ENCODE measurements around the gene GSPT1. TPM values are rescaled to one million over a fixed set of nuclear protein-coding genes. Genes with fewer than 3 reads are reported as not detected.
A peak's percentile ranks its signal among the peaks of the same experiment; 100 is the strongest.

GSPT1 gene
- total RNA-seq, 1 experiment from 2014 or later = 199 TPM

GRCh38 chr16:11892761-11893160 is 23.0 kb downstream of the GSPT1 start:
- no peak for DNase-seq (ENCODE audit: unreplicated experiment)
- intact Hi-C loops (cut with micrococcal nuclease) = no loop called here
- ChIA-PET CTCF (interaction anchor here (0.6 to 2.8 kb wide), 4 partner anchors 58 to 1378 kb away, joined by 3 to 11 read pairs (median 3); no protein-coding TSS in a partner anchor), POLR2A (interaction anchor here (1.0 kb wide), 1 partner anchor 10 kb away, joined by 3 read pairs; no protein-coding TSS in a partner anchor)
- TF ChIP-seq CTCF (IDR thresholded peaks at IDR 0.05; ENCODE audit: unreplicated experiment) = no peak
- H3K27me3 Mint-ChIP-seq (ENCODE audit: insufficient read depth, unreplicated experiment) = no peaks in the 10 kb centered on the region
- no peak overlapping the region for H3K27ac Mint-ChIP-seq (ENCODE audit: low read depth, unreplicated experiment)
- peaks cover 82% of the 10 kb centered on the region for H3K36me3 Mint-ChIP-seq (ENCODE audit: insufficient read depth, unreplicated experiment)
- no peaks in the 10 kb centered on the region for H3K9me3 Mint-ChIP-seq (ENCODE audit: unreplicated experiment)
- H3K4me1 Mint-ChIP-seq (ENCODE audit: insufficient read depth, unreplicated experiment) = peaks cover 6% of the 10 kb centered on the region
- no TSS peak for BruUV-seq (replicated peaks)
- H3K4me3 Mint-ChIP-seq (ENCODE audit: unreplicated experiment) = no peak overlapping the region

GRCh38 chr16:11890231-11890965 is 25.4 kb downstream of the GSPT1 start:
- TF ChIP-seq CTCF (IDR thresholded peaks at IDR 0.05; ENCODE audit: unreplicated experiment) = no peak
- Mint-ChIP-seq H3K4me1 (ENCODE audit: insufficient read depth, unreplicated experiment) (no peaks in the 10 kb centered on the region), H3K36me3 (ENCODE audit: insufficient read depth, unreplicated experiment) (peaks cover 93% of the 10 kb centered on the region), H3K4me3 (ENCODE audit: unreplicated experiment) (no peak overlapping the region), H3K9me3 (ENCODE audit: unreplicated experiment) (no peaks in the 10 kb centered on the region), H3K27me3 (ENCODE audit: insufficient read depth, unreplicated experiment) (no peaks in the 10 kb centered on the region), H3K27ac (ENCODE audit: low read depth, unreplicated experiment) (no peak overlapping the region)
- POLR2A ChIA-PET = no interaction called here
- no peak for DNase-seq (ENCODE audit: unreplicated experiment)
- intact Hi-C loops (cut with micrococcal nuclease) = no loop called here
- CTCF ChIA-PET = no interaction called here
- BruUV-seq (replicated peaks) = no TSS peak

- Mint-ChIP-seq H3K4me1 (ENCODE audit: insufficient read depth, unreplicated experiment) (no peaks in the 10 kb centered on the region), H3K27ac (ENCODE audit: low read depth, unreplicated experiment) (no peak overlapping the region), H3K36me3 (ENCODE audit: insufficient read depth, unreplicated experiment) (peaks cover 99% of the 10 kb centered on the region), H3K27me3 (ENCODE audit: insufficient read depth, unreplicated experiment) (no peaks in the 10 kb centered on the region), H3K9me3 (ENCODE audit: unreplicated experiment) (no peaks in the 10 kb centered on the region), H3K4me3 (ENCODE audit: unreplicated experiment) (no peak overlapping the region)
- no peak for DNase-seq (ENCODE audit: unreplicated experiment)
- BruUV-seq (replicated peaks) = TSS peak; percentile 25
- POLR2A ChIA-PET = no interaction called here
- CTCF ChIA-PET = interaction anchor here (0.6 to 0.7 kb wide), 2 partner anchors 28 to 924 kb away, joined by 3 read pairs; no protein-coding TSS in a partner anchor
- intact Hi-C loops (cut with micrococcal nuclease) = no loop called here
- no peak for TF ChIP-seq CTCF (IDR thresholded peaks at IDR 0.05; ENCODE audit: unreplicated experiment)
Measured at GRCh38 chr16:11886881-11887280, 28.9 kb downstream of the GSPT1 start.

GRCh38 chr16:11884035-11884434 is 31.7 kb downstream of the GSPT1 start:
- no peak for DNase-seq (ENCODE audit: unreplicated experiment)
- Mint-ChIP-seq H3K36me3 (ENCODE audit: insufficient read depth, unreplicated experiment) (peaks cover 99% of the 10 kb centered on the region), H3K4me1 (ENCODE audit: insufficient read depth, unreplicated experiment) (peaks cover 9% of the 10 kb centered on the region), H3K27ac (ENCODE audit: low read depth, unreplicated experiment) (peak overlapping the region; percentile 31), H3K4me3 (ENCODE audit: unreplicated experiment) (no peak overlapping the region), H3K9me3 (ENCODE audit: unreplicated experiment) (no peaks in the 10 kb centered on the region), H3K27me3 (ENCODE audit: insufficient read depth, unreplicated experiment) (no peaks in the 10 kb centered on the region)
- ChIA-PET CTCF (interaction anchor here (0.6 to 1.5 kb wide), 2 partner anchors 15 to 184 kb away, joined by 3 to 5 read pairs; no protein-coding TSS in a partner anchor), POLR2A (no interaction called here)
- BruUV-seq (replicated peaks) = no TSS peak
- no peak for TF ChIP-seq CTCF (IDR thresholded peaks at IDR 0.05; ENCODE audit: unreplicated experiment)
- intact Hi-C loops (cut with micrococcal nuclease) = no loop called here
